ENCODE data around the gene ZBTB7C. TPM values are rescaled to one million over a fixed set of nuclear protein-coding genes. Genes with fewer than 3 reads are reported as not detected.

ZBTB7C gene
- total and polyA plus RNA-seq, 4 donors: 3.2 to 10.9 (median 3.7) TPM

- 89 to 91% methylated on average over 16 of the region's 16 CpGs for WGBS, 2 donors
- H3K9ac ChIP-seq (ENCODE audit: insufficient read depth in 1 of 2, low read length in 2 of 2): no peak overlapping the region
Observed at GRCh38 chr18:48293954-48294898, 115.0 kb downstream of the ZBTB7C start.

DNA sequence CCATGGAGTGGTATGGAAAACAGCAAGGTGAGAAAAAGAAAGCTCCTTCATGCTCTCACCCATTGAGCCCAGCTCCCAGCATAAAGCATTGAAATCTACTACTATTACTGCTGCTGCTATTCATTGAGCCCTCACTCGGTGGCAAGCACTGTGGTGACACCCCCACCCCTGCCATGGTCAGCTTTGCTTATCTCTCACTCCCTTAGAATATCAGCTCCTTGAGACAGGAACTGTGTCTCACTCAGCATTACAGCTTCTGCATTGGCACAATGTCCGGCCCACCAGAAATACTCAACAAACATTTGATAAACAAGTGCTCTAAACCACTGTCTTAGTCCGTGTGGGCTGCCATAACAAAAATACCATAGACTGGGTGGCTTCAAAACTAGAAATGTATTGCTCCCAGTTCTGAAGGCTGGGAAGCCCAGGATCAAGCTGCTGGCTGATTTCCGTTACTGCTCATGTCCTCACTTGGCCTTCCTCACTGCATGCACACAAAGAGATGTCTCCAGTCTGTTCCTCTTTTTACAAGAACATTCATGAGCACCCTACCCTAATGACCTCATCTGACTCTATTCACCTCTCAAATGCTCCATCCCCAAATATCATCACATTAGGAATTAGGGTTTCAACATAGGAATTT, 116.3 kb downstream of the ZBTB7C start:
- Histone ChIP-seq H3K9ac (ENCODE audit: insufficient read depth in 1 of 2, low read length in 2 of 2) (no peak overlapping the region), H3K27ac (ENCODE audit: low read depth in 1 of 2, low read length in 1 of 2) (no peak overlapping the region), H3K27me3 (ENCODE audit: control insufficient read depth in 3 of 3, insufficient read depth in 3 of 3, low read length in 2 of 3) (no peaks in the 10 kb centered on the region), H3K36me3 (ENCODE audit: control insufficient read depth in 4 of 4, insufficient read depth in 4 of 4, low read length in 4 of 4) (no peaks in the 10 kb centered on the region), H3K4me3 (no peak overlapping the region), H3K9me3 (ENCODE audit: control insufficient read depth in 4 of 4, insufficient read depth in 3 of 4, low read length in 3 of 4) (no peaks in the 10 kb centered on the region), H3K4me1 (ENCODE audit: control insufficient read depth in 5 of 5, insufficient read depth in 5 of 5, low read length in 5 of 5) (no peaks in the 10 kb centered on the region)
- 41 to 70% methylated on average over 4 of the region's 4 CpGs for whole genome bisulfite sequencing, 2 donors
- ATAC-seq (ENCODE audit: insufficient read depth, low FRiP score) (no peak), DNase-seq (no peak)
- TF ChIP-seq CTCF (IDR thresholded peaks at IDR 0.05; ENCODE audit: control extremely low read depth, extremely low read depth): no peak

More at GRCh38 chr18:48293954-48294898, 115.0 kb downstream of the ZBTB7C start:
- Histone ChIP-seq H3K27me3 (ENCODE audit: control insufficient read depth in 3 of 3, insufficient read depth in 3 of 3, low read length in 2 of 3) (no peaks in the 10 kb centered on the region), H3K4me1 (ENCODE audit: control insufficient read depth in 5 of 5, insufficient read depth in 5 of 5, low read length in 5 of 5) (no peaks in the 10 kb centered on the region), H3K4me3 (no peak overlapping the region), H3K36me3 (ENCODE audit: control insufficient read depth in 4 of 4, insufficient read depth in 4 of 4, low read length in 4 of 4) (no peaks in the 10 kb centered on the region), H3K9me3 (ENCODE audit: control insufficient read depth in 4 of 4, insufficient read depth in 3 of 4, low read length in 3 of 4) (no peaks in the 10 kb centered on the region), H3K27ac (ENCODE audit: low read depth in 1 of 2, low read length in 1 of 2) (no peak overlapping the region)
- DNase-seq: no peak
- no peak for TF ChIP-seq CTCF (IDR thresholded peaks at IDR 0.05; ENCODE audit: control extremely low read depth, extremely low read depth)
- ATAC-seq (ENCODE audit: insufficient read depth, low FRiP score): no peak

DNA sequence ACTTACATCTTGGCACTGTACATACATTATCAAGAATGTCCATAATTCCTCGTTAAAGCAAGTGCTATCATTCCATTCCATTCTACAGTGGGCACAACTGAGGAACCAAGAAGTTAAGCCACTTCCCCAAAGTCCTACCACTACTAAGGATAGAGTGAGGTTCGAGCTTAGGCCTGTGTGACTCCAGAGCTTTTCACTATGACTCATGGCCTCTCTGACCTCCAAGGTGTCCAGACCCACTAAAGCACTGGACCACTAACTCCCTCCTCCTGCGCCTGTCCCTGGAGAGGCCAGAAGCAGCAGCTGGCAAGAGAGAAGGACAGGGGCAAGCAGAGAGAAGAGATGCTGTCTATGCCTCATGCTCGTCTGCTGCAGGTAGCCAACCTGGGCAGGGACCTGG, 117.0 kb downstream of the ZBTB7C start:
- no peak for TF ChIP-seq CTCF (IDR thresholded peaks at IDR 0.05; ENCODE audit: control extremely low read depth, extremely low read depth)
- no peaks in the 10 kb centered on the region for H3K36me3 ChIP-seq (ENCODE audit: control insufficient read depth in 4 of 4, insufficient read depth in 4 of 4, low read length in 4 of 4)
- H3K9ac ChIP-seq (ENCODE audit: insufficient read depth in 1 of 2, low read length in 2 of 2): no peak overlapping the region
- ATAC-seq (ENCODE audit: insufficient read depth, low FRiP score) (no peak), DNase-seq (no peak)
- no peaks in the 10 kb centered on the region for H3K27me3 ChIP-seq (ENCODE audit: control insufficient read depth in 3 of 3, insufficient read depth in 3 of 3, low read length in 2 of 3)
- no peaks in the 10 kb centered on the region for H3K9me3 ChIP-seq (ENCODE audit: control insufficient read depth in 4 of 4, insufficient read depth in 3 of 4, low read length in 3 of 4)
- WGBS, 2 donors: 88 to 91% methylated on average over 4 of the region's 4 CpGs
- H3K27ac ChIP-seq (ENCODE audit: low read depth in 1 of 2, low read length in 1 of 2): no peak overlapping the region
- no peaks in the 10 kb centered on the region for H3K4me1 ChIP-seq (ENCODE audit: control insufficient read depth in 5 of 5, insufficient read depth in 5 of 5, low read length in 5 of 5)
- H3K4me3 ChIP-seq: no peak overlapping the region

Measured in lung (tissue), 12 donors.